GM21360 (cell line): ENCODE measurements around the gene LEMD3.
"Not testable (repeated sequence)": the region's sequence is repeated elsewhere in the genome, so short reads cannot be mapped to it uniquely, and the experiment has no call there.

ENCODE experiments used
- ATAC-seq: cut with Tn5 transposase; IDR thresholded peaks from one replicate; pipeline ENCODE4 v1.9.1; 2021; ENCODE audit warnings: mild to moderate bottlenecking, moderate library complexity; ENCODE audit not compliant: unreplicated experiment

LEMD3 gene

GRCh38 chr12:65276916-65277530 lies 107.6 kb downstream of the LEMD3 start:
- ATAC-seq: no peak

GRCh38 chr12:65277994-65278575 lies 108.7 kb downstream of the LEMD3 start:
- ATAC-seq: no peak

GRCh38 chr12:65278576-65279368 lies 109.4 kb downstream of the LEMD3 start, which contains the start of gene MSRB3:
TSS of gene MSRB3 (plus strand) at chr12:65278683. CDS start at chr12:65308580, 29,897 bp downstream.
- ATAC-seq: peak; percentile 70

- peak; percentile 50 for ATAC-seq
These were observed 110.2 kb downstream of the LEMD3 start for GRCh38 chr12:65279369-65280112.

GRCh38 chr12:65280306-65280705 lies 110.9 kb downstream of the LEMD3 start:
- no peak for ATAC-seq

- ATAC-seq: no peak
These were observed 113.5 kb downstream of the LEMD3 start for GRCh38 chr12:65282840-65283239.

- not testable (repeated sequence) for ATAC-seq
These were observed 116.1 kb downstream of the LEMD3 start for GRCh38 chr12:65285532-65285931.

- ATAC-seq: no peak
These were observed 118.0 kb downstream of the LEMD3 start for GRCh38 chr12:65287426-65287825.

GRCh38 chr12:65292241-65292640 lies 122.9 kb downstream of the LEMD3 start:
- ATAC-seq: no peak

GRCh38 chr12:65293735-65294134 lies 124.4 kb downstream of the LEMD3 start:
- no peak for ATAC-seq

GRCh38 chr12:65294641-65295262 lies 125.4 kb downstream of the LEMD3 start:
- ATAC-seq: no peak

GRCh38 chr12:65296508-65297265 lies 127.3 kb downstream of the LEMD3 start:
- ATAC-seq: no peak
